Measurements from ENCODE around the gene HEG1.

GRCh38 chr3:125033135-125033534 lies 22.7 kb downstream of the HEG1 start:
- TF ChIP-seq POLR2A (IDR thresholded peaks at IDR 0.05; ENCODE audit: low read depth, low read length) (no peak), POLR2AphosphoS5 (IDR thresholded peaks at IDR 0.05; ENCODE audit: low read depth, low read length) (no peak), SPI1 (IDR thresholded peaks at IDR 0.05; ENCODE audit: low read depth, low read length) (no peak), TAF1 (IDR thresholded peaks at IDR 0.05; ENCODE audit: low read depth, low read length) (no peak), PAX5 (IDR thresholded peaks at IDR 0.05; ENCODE audit: insufficient read depth, low read length, severe bottlenecking) (no peak)

All from GM12891 (cell line).